ENCODE measurements around the gene OR10H5. TPM values are rescaled to one million over a fixed set of nuclear protein-coding genes. Genes with fewer than 3 reads are reported as not detected.

OR10H5 gene
- total and polyA plus RNA-seq, 2 experiments from 2014 or later, result not detected

- TF ChIP-seq ZNF462 (CRISPR knock-in tag; IDR thresholded peaks at IDR 0.05) (no peak), STAT1 (IDR thresholded peaks at IDR 0.05; ENCODE audit: unreplicated experiment) (no peak), ZNF114 (CRISPR knock-in tag; IDR thresholded peaks at IDR 0.05) (no peak), JUNB (IDR thresholded peaks at IDR 0.05; ENCODE audit: unreplicated experiment) (no peak), EZH2phosphoT487 (IDR thresholded peaks at IDR 0.05; ENCODE audit: unreplicated experiment) (no peak), NANOG (IDR thresholded peaks at IDR 0.05; ENCODE audit: borderline replicate concordance) (no peak)
These were observed 22.9 kb downstream of the OR10H5 start (continued) for GRCh38 chr19:15810335-15810734.

GRCh38 chr19:15811476-15811875 lies 24.0 kb downstream of the OR10H5 start:
- no peak overlapping the region for H3K27ac Mint-ChIP-seq
- peaks cover 96% of the 10 kb centered on the region for H3K9me3 Mint-ChIP-seq
- Histone ChIP-seq H2AFZ (no peak overlapping the region), H3F3A (replicated peaks; ENCODE audit: low read depth) (no peaks in the 10 kb centered on the region), H3K4me2 (no peak overlapping the region), H3K79me2 (replicated peaks; ENCODE audit: insufficient read depth) (no peaks in the 10 kb centered on the region), H3K36me3 (ENCODE audit: insufficient read depth) (no peaks in the 10 kb centered on the region), H4K20me1 (replicated peaks; ENCODE audit: insufficient read depth) (no peaks in the 10 kb centered on the region), H3K27me3 (ENCODE audit: insufficient read depth) (no peaks in the 10 kb centered on the region), H3K4me3 (no peak overlapping the region), H3K4me1 (ENCODE audit: insufficient read depth) (no peaks in the 10 kb centered on the region), H3K9me2 (ENCODE audit: insufficient read depth) (no peaks in the 10 kb centered on the region), H3K27ac (ENCODE audit: low read depth) (no peak overlapping the region)
- no peak for DNase-seq (ENCODE audit: low spot score)
- ATAC-seq, result no peak
- no peak overlapping the region for H3K4me3 Mint-ChIP-seq
- TF ChIP-seq POLR2AphosphoS5 (IDR thresholded peaks at IDR 0.05; ENCODE audit: low read depth), result no peak
- TF ChIP-seq EZH2phosphoT487 (IDR thresholded peaks at IDR 0.05; ENCODE audit: unreplicated experiment), result no peak
- no peak for TF ChIP-seq JUNB (IDR thresholded peaks at IDR 0.05; ENCODE audit: unreplicated experiment)
- no peak for TF ChIP-seq CREB1 (CRISPR knock-in tag; IDR thresholded peaks at IDR 0.05; ENCODE audit: low read depth)
- H3K36me3 Mint-ChIP-seq (ENCODE audit: low read depth), result peaks cover 49% of the 10 kb centered on the region
- peaks cover 10% of the 10 kb centered on the region for H3K27me3 Mint-ChIP-seq (ENCODE audit: insufficient read depth, low read depth, poor library complexity)
- no peaks in the 10 kb centered on the region for H3K4me1 Mint-ChIP-seq

All from GM23338 (cell line).